NCI-H187 (cell line): ENCODE data around the gene OR2V2.
"Not testable (repeated sequence)": the region's sequence is repeated elsewhere in the genome, so short reads cannot be mapped to it uniquely, and the experiment has no call there.

Experiments
- DNase-seq, 2 experiments: peaks; one replicate each; lab custom pipeline; 2025; lab: John Stamatoyannopoulos, UW

OR2V2 gene

GRCh38 chr5:181169459-181170236 lies 22.3 kb downstream of the OR2V2 start:
- DNase-seq = not testable (repeated sequence)

GRCh38 chr5:181170237-181170825 lies 22.9 kb downstream of the OR2V2 start:
- no peak for DNase-seq

GRCh38 chr5:181170996-181171395 lies 23.6 kb downstream of the OR2V2 start:
- DNase-seq = no peak

GRCh38 chr5:181171782-181172181 lies 24.4 kb downstream of the OR2V2 start:
- DNase-seq = no peak

- DNase-seq = no peak
These were observed 25.6 kb downstream of the OR2V2 start for GRCh38 chr5:181173027-181173419.

- DNase-seq = no peak
These were observed 26.3 kb downstream of the OR2V2 start for GRCh38 chr5:181173420-181174342.

- no peak for DNase-seq
These were observed 29.0 kb downstream of the OR2V2 start for GRCh38 chr5:181176254-181176952.

GRCh38 chr5:181177559-181177958 lies 30.2 kb downstream of the OR2V2 start:
- not testable (repeated sequence) for DNase-seq

GRCh38 chr5:181181650-181182565 lies 34.5 kb downstream of the OR2V2 start:
- DNase-seq = no peak

GRCh38 chr5:181182651-181183050 lies 35.3 kb downstream of the OR2V2 start:
- no peak for DNase-seq

- no peak for DNase-seq
These were observed 37.4 kb downstream of the OR2V2 start for GRCh38 chr5:181184845-181185216.

GRCh38 chr5:181185560-181185959 lies 38.2 kb downstream of the OR2V2 start:
- DNase-seq = no peak

GRCh38 chr5:181186022-181186421 lies 38.6 kb downstream of the OR2V2 start:
- no peak for DNase-seq

GRCh38 chr5:181186986-181187499 lies 39.7 kb downstream of the OR2V2 start:
- no peak for DNase-seq

- DNase-seq = no peak
These were observed 40.3 kb downstream of the OR2V2 start for GRCh38 chr5:181187500-181188213.

- no peak for DNase-seq
These were observed 41.4 kb downstream of the OR2V2 start for GRCh38 chr5:181188700-181189362.

- DNase-seq = no peak
These were observed 42.1 kb downstream of the OR2V2 start for GRCh38 chr5:181189363-181189961.

- DNase-seq = no peak
These were observed 42.8 kb downstream of the OR2V2 start for GRCh38 chr5:181189962-181190710.
